Activated B cell treated with CpG ODN at 0.5 μM for 24 hours (primary cell): ENCODE results near the gene PRKN. TPM values are rescaled to one million over a fixed set of nuclear protein-coding genes. Genes with fewer than 3 reads are reported as not detected.

Experiments
- ATAC-seq: fragments of 200-7000 bp; cut with Tn5 transposase; one replicate; pipeline ENCODE4 v1.10.0; 2021; ENCODE audit warnings: low read depth, mild to moderate bottlenecking, moderate library complexity
- CTCF ChIA-PET: fragments of 350-600 bp; sonication (Branson Sonifier 250); formaldehyde crosslinking; loops from one replicate; lab custom pipeline; 2021; ENCODE audit warnings: antibody characterized with exemption; lab: Charles Lee
- POLR2A ChIA-PET: fragments of 350-600 bp; sonication (Branson Sonifier 250); formaldehyde crosslinking; loops from one replicate; lab custom pipeline; 2021; ENCODE audit warnings: antibody characterized with exemption; lab: Charles Lee
- DNase-seq: peaks from one replicate; pipeline ENCODE4 v3.0.0; 2022
- H3K27ac Mint-ChIP-seq: one replicate; pipeline ENCODE4 v1.8.0; 2020; ENCODE audit warnings: mixed read lengths
- H3K27me3 Mint-ChIP-seq: one replicate; pipeline ENCODE4 v1.8.0; 2021; ENCODE audit warnings: mixed read lengths
- H3K36me3 Mint-ChIP-seq: one replicate; pipeline ENCODE4 v1.8.0; 2021; ENCODE audit warnings: low read depth, mixed read lengths
- H3K4me1 Mint-ChIP-seq: one replicate; pipeline ENCODE4 v1.8.0; 2021; ENCODE audit warnings: mixed read lengths
- H3K4me3 Mint-ChIP-seq: one replicate; pipeline ENCODE4 v1.8.0; 2020; ENCODE audit warnings: mild to moderate bottlenecking, mixed read lengths
- H3K9me3 Mint-ChIP-seq: one replicate; pipeline ENCODE4 v1.8.0; 2020; ENCODE audit warnings: mixed read lengths
- CTCF ChIP-seq: fragments of 200-600 bp; IDR thresholded peaks from one replicate; pipeline ENCODE4 v1.8.0; 2022; ENCODE audit warnings: antibody characterized with exemption, mild to moderate bottlenecking
- intact Hi-C: fragments of 100-400 bp; cut with micrococcal nuclease; formaldehyde crosslinking; loops from one replicate; pipeline ENCODE4 v1.15.1; 2024
- total RNA-seq: library from RNA; stranded (reverse); gene quantifications from 2 replicates; pipeline ENCODE4 v1.2.3, GENCODE V29; 2022

Gene PRKN
- total RNA-seq, 1 donor from 2014 or later, result 2.3 TPM

- TF ChIP-seq CTCF, result no peak
- intact Hi-C loops, result no loop called here
- H3K4me3 Mint-ChIP-seq, result no peak overlapping the region
- H3K27me3 Mint-ChIP-seq, result no peaks in the 10 kb centered on the region
- peaks cover 2% of the 10 kb centered on the region for H3K9me3 Mint-ChIP-seq
- DNase-seq, result no peak
- ChIA-PET POLR2A (no interaction called here), CTCF (interaction anchor here (1.2 kb wide), 1 partner anchor 14 kb away, joined by 3 read pairs; no protein-coding TSS in a partner anchor)
- no peak for ATAC-seq
- H3K27ac Mint-ChIP-seq, result no peak overlapping the region
- H3K4me1 Mint-ChIP-seq, result no peaks in the 10 kb centered on the region
- no peaks in the 10 kb centered on the region for H3K36me3 Mint-ChIP-seq
Observed at GRCh38 chr6:161682982-161683381, 1044.6 kb downstream of the PRKN start.

- H3K4me1 Mint-ChIP-seq, result no peaks in the 10 kb centered on the region
- H3K4me3 Mint-ChIP-seq, result no peak overlapping the region
- intact Hi-C loops, result no loop called here
Observed at GRCh38 chr6:161679980-161680538, 1047.5 kb downstream of the PRKN start.

GRCh38 chr6:161677188-161677587, 1050.4 kb downstream of the PRKN start:
- DNase-seq, result no peak
- Mint-ChIP-seq H3K27me3 (no peaks in the 10 kb centered on the region), H3K4me3 (no peak overlapping the region), H3K27ac (no peak overlapping the region), H3K36me3 (no peaks in the 10 kb centered on the region), H3K4me1 (no peaks in the 10 kb centered on the region), H3K9me3 (no peaks in the 10 kb centered on the region)
- intact Hi-C loops, result no loop called here
- ATAC-seq, result no peak
- POLR2A ChIA-PET, result no interaction called here
- no peak for TF ChIP-seq CTCF
- CTCF ChIA-PET, result no interaction called here

More at GRCh38 chr6:161679980-161680538, 1047.5 kb downstream of the PRKN start:
- POLR2A ChIA-PET, result no interaction called here
- no peak for DNase-seq
- no peak for TF ChIP-seq CTCF
- Mint-ChIP-seq H3K27me3 (no peaks in the 10 kb centered on the region), H3K9me3 (no peaks in the 10 kb centered on the region), H3K27ac (no peak overlapping the region), H3K36me3 (no peaks in the 10 kb centered on the region)
- no peak for ATAC-seq
- CTCF ChIA-PET, result no interaction called here

- no peaks in the 10 kb centered on the region for H3K27me3 Mint-ChIP-seq
- H3K9me3 Mint-ChIP-seq, result no peaks in the 10 kb centered on the region
Observed at GRCh38 chr6:161676586-161676985, 1051.0 kb downstream of the PRKN start.

More at GRCh38 chr6:161676586-161676985, 1051.0 kb downstream of the PRKN start:
- Mint-ChIP-seq H3K27ac (no peak overlapping the region), H3K4me1 (no peaks in the 10 kb centered on the region), H3K4me3 (no peak overlapping the region), H3K36me3 (no peaks in the 10 kb centered on the region)
- CTCF ChIA-PET, result no interaction called here
- POLR2A ChIA-PET, result no interaction called here
- no peak for TF ChIP-seq CTCF
- DNase-seq (no peak), ATAC-seq (no peak)
- intact Hi-C loops, result no loop called here
